ENCODE data around the gene FIBP. TPM values are rescaled to one million over a fixed set of nuclear protein-coding genes. Genes with fewer than 3 reads are reported as not detected.

Gene FIBP
- total and polyA plus RNA-seq, 9 donors = 32.5 to 74.2 (median 44.2) TPM

- no peaks in the 10 kb centered on the region for H3K9me3 ChIP-seq
- intact Hi-C loops (cut with DNase I) = no loop called here
- H3K4me3 ChIP-seq = peak overlapping the region; percentile 63
- no peak for TF ChIP-seq CTCF (IDR thresholded peaks at IDR 0.05)
- peak; percentile 90 for TF ChIP-seq POLR2A (IDR thresholded peaks at IDR 0.05)
- TF ChIP-seq EP300 (IDR thresholded peaks at IDR 0.05) = peak; percentile 68
- peak overlapping the region; percentile 85 to 96 for H3K27ac ChIP-seq
- peak; percentile 94 to 99 (median 97) for DNase-seq
- no peaks in the 10 kb centered on the region for H3K27me3 ChIP-seq
- H3K36me3 ChIP-seq = no peaks in the 10 kb centered on the region
- peaks cover 4% of the 10 kb centered on the region for H3K4me1 ChIP-seq (ENCODE audit: insufficient read depth)
- WGBS, 3 donors = 6 to 9% (median 8%) methylated on average over 46 to 54 of the region's 54 CpGs
Measured at GRCh38 chr11:65873318-65874156, 14.7 kb downstream of the FIBP start.

- Histone ChIP-seq H3K27me3 (no peaks in the 10 kb centered on the region), H3K9me3 (no peaks in the 10 kb centered on the region), H3K4me1 (ENCODE audit: insufficient read depth) (peaks cover 4% of the 10 kb centered on the region), H3K36me3 (no peaks in the 10 kb centered on the region), H3K4me3 (peak within 1 kb of the TSS; percentile 63), H3K27ac (peak within 1 kb of the TSS; percentile 85 to 96)
- DNase-seq = peak; percentile 66 to 81 (median 70)
- TF ChIP-seq POLR2A (IDR thresholded peaks at IDR 0.05) = peak; percentile 25
- TF ChIP-seq CTCF (IDR thresholded peaks at IDR 0.05) = no peak
- 0 to 1% (median 0%) methylated on average over 11 to 69 of the region's 69 CpGs for WGBS, 3 donors
- intact Hi-C loops (cut with DNase I) = no loop called here
Measured at GRCh38 chr11:65872586-65873317, 15.5 kb downstream of the FIBP start, which contains the start of gene EFEMP2. TSS of gene EFEMP2 (minus strand) at chr11:65872800. CDS start at chr11:65872354, 446 bp downstream.

GRCh38 chr11:65871811-65872548, 16.3 kb downstream of the FIBP start:
- WGBS, 3 donors = 3 to 6% (median 5%) methylated on average over 23 to 26 of the region's 26 CpGs
- intact Hi-C loops (cut with DNase I) = no loop called here
- H3K4me3 ChIP-seq = peak overlapping the region; percentile 63
- TF ChIP-seq POLR2A (IDR thresholded peaks at IDR 0.05) = no peak
- no peak for TF ChIP-seq EP300 (IDR thresholded peaks at IDR 0.05)
- TF ChIP-seq CTCF (IDR thresholded peaks at IDR 0.05) = no peak
- H3K9me3 ChIP-seq = no peaks in the 10 kb centered on the region
- no peaks in the 10 kb centered on the region for H3K27me3 ChIP-seq
- peak overlapping the region; percentile 85 to 96 for H3K27ac ChIP-seq
- H3K36me3 ChIP-seq = no peaks in the 10 kb centered on the region
- peak in 4 of 5 donors; percentile 43 to 67 (median 57) for DNase-seq
- peaks cover 4% of the 10 kb centered on the region for H3K4me1 ChIP-seq (ENCODE audit: insufficient read depth)

Data from ovary (tissue), 9 donors.